TTC549 (cell line): ENCODE results near the gene HLA-DQA1.
"Not testable (repeated sequence)": the region's sequence is repeated elsewhere in the genome, so short reads cannot be mapped to it uniquely, and the experiment has no call there.

Source experiments
- FAIRE-seq: peaks from 2 replicates; lab custom pipeline; 2012; peaks lifted over from hg19 to GRCh38; lab: Jason Lieb, UNC

Gene HLA-DQA1

GRCh38 chr6:32659856-32660595 is 22.8 kb downstream of the HLA-DQA1 start:
- no peak for FAIRE-seq

- FAIRE-seq, result no peak
Measured at GRCh38 chr6:32662099-32662498, 24.9 kb downstream of the HLA-DQA1 start.

GRCh38 chr6:32662836-32663235 is 25.6 kb downstream of the HLA-DQA1 start:
- no peak for FAIRE-seq

- FAIRE-seq, result no peak
Measured at GRCh38 chr6:32664354-32664753, 27.1 kb downstream of the HLA-DQA1 start.

GRCh38 chr6:32664827-32665362 is 27.7 kb downstream of the HLA-DQA1 start:
- no peak for FAIRE-seq

- FAIRE-seq, result no peak
Measured at GRCh38 chr6:32665661-32666060, 28.5 kb downstream of the HLA-DQA1 start.

GRCh38 chr6:32666420-32667300 is 29.5 kb downstream of the HLA-DQA1 start, which contains the start of gene HLA-DQB1:
HLA-DQB1 (minus strand) TSS chr6:32666657; CDS start chr6:32666607, 50 bp downstream.
- peak; percentile 85 for FAIRE-seq

- FAIRE-seq, result no peak
Measured at GRCh38 chr6:32668226-32668747, 31.1 kb downstream of the HLA-DQA1 start.

- FAIRE-seq, result no peak
Measured at GRCh38 chr6:32669240-32669639, 32.0 kb downstream of the HLA-DQA1 start.

GRCh38 chr6:32669893-32670292 is 32.7 kb downstream of the HLA-DQA1 start:
- no peak for FAIRE-seq

- not testable (repeated sequence) for FAIRE-seq
Measured at GRCh38 chr6:32671908-32672307, 34.7 kb downstream of the HLA-DQA1 start.

GRCh38 chr6:32674123-32674522 is 36.9 kb downstream of the HLA-DQA1 start:
- not testable (repeated sequence) for FAIRE-seq

GRCh38 chr6:32679492-32679891 is 42.3 kb downstream of the HLA-DQA1 start:
- FAIRE-seq, result no peak

GRCh38 chr6:32680055-32680454 is 42.8 kb downstream of the HLA-DQA1 start:
- no peak for FAIRE-seq

- FAIRE-seq, result no peak
Measured at GRCh38 chr6:32684246-32684645, 47.0 kb downstream of the HLA-DQA1 start.

- no peak for FAIRE-seq
Measured at GRCh38 chr6:32685603-32686002, 48.4 kb downstream of the HLA-DQA1 start.

GRCh38 chr6:32689531-32690501 is 52.6 kb downstream of the HLA-DQA1 start:
- FAIRE-seq, result no peak

- no peak for FAIRE-seq
Measured at GRCh38 chr6:32692019-32692418, 54.8 kb downstream of the HLA-DQA1 start.
